Keratinocyte (primary cell): ENCODE measurements around the gene SLC38A3. TPM values are rescaled to one million over a fixed set of nuclear protein-coding genes. Genes with fewer than 3 reads are reported as not detected.

ENCODE experiments used
- DNase-seq: peaks from one replicate; pipeline ENCODE4 v3.0.0-alpha.2; 2011; ENCODE audit warnings: low read depth, missing footprints, low spot score
- FAIRE-seq: peaks from 2 replicates; lab custom pipeline; 2011; peaks lifted over from hg19 to GRCh38; lab: Jason Lieb, UNC
- H2AFZ ChIP-seq: 2 replicates; pipeline ENCODE4 v1.6.0; 2012; ENCODE audit warnings: low read length, control low read depth, inconsistent platforms; ENCODE audit not compliant: control insufficient read depth
- H3K27ac ChIP-seq: 2 replicates; pipeline ENCODE4 v1.5.1; 2011; ENCODE audit warnings: low read length; ENCODE audit not compliant: control insufficient read depth, insufficient read depth
- H3K27me3 ChIP-seq: 3 replicates; pipeline ENCODE4 v1.6.0; 2011; ENCODE audit warnings: low read length; ENCODE audit not compliant: control insufficient read depth, insufficient read depth; ENCODE audit errors: extremely low read depth
- H3K36me3 ChIP-seq, 2 experiments: 2 replicates in 1 of 2; 3 replicates in 1 of 2; pipeline ENCODE4 v1.5.1; 2011; ENCODE audit warnings: low read length in 2 of 2, mild to moderate bottlenecking in 1 of 2; ENCODE audit not compliant: control insufficient read depth in 2 of 2, insufficient read depth in 2 of 2; ENCODE audit errors: extremely low read depth in 1 of 2
- H3K4me1 ChIP-seq: 3 replicates; pipeline ENCODE4 v1.5.1; 2011; ENCODE audit warnings: low read length; ENCODE audit not compliant: control insufficient read depth, insufficient read depth; ENCODE audit errors: extremely low read depth
- H3K4me2 ChIP-seq: 3 replicates; pipeline ENCODE4 v1.6.0; 2011; ENCODE audit warnings: low read depth, low read length; ENCODE audit not compliant: control insufficient read depth, insufficient read depth; ENCODE audit errors: extremely low read depth
- H3K4me3 ChIP-seq, 3 experiments: fragments of 200-600 bp in 1 of 3; sonication (generic) in 1 of 3; 2 replicates in 2 of 3; 3 replicates in 1 of 3; pipeline ENCODE4 v1.5.1; 2011 to 2016; ENCODE audit warnings: low read length in 3 of 3, mild to moderate bottlenecking in 3 of 3, control low read depth in 2 of 3, inconsistent platforms in 1 of 3, low read depth in 1 of 3, mixed read lengths in 1 of 3, mixed run types in 1 of 3, moderate library complexity in 1 of 3; ENCODE audit not compliant: control insufficient read depth in 2 of 3, insufficient read depth in 2 of 3; ENCODE audit errors: extremely low read depth in 1 of 3
- H3K79me2 ChIP-seq: 2 replicates; pipeline ENCODE4 v1.6.0; 2012; ENCODE audit warnings: low read length; ENCODE audit not compliant: control insufficient read depth, insufficient read depth
- H3K9ac ChIP-seq: 3 replicates; pipeline ENCODE4 v1.6.0; 2011; ENCODE audit warnings: low read length; ENCODE audit not compliant: control insufficient read depth, insufficient read depth; ENCODE audit errors: extremely low read depth
- H3K9me1 ChIP-seq: 3 replicates; pipeline ENCODE4 v1.6.0; 2011; ENCODE audit warnings: low read length; ENCODE audit not compliant: control insufficient read depth, insufficient read depth; ENCODE audit errors: extremely low read depth
- H3K9me3 ChIP-seq: 2 replicates; pipeline ENCODE4 v1.5.1; 2012; ENCODE audit warnings: low read depth, low read length; ENCODE audit not compliant: control insufficient read depth
- H4K20me1 ChIP-seq: 3 replicates; pipeline ENCODE4 v1.6.0; 2011; ENCODE audit warnings: low read length; ENCODE audit not compliant: control insufficient read depth, insufficient read depth; ENCODE audit errors: extremely low read depth
- EZH2 ChIP-seq: IDR thresholded peaks from one replicate; pipeline ENCODE4 v1.6.1; 2012; ENCODE audit warnings: inconsistent platforms, mild to moderate bottlenecking, low read length, moderate library complexity
- dilution Hi-C: fragments of 300-500 bp; cut with MboI; formaldehyde crosslinking; loops from one replicate; pipeline ENCODE4 v1.7.0; 2020; ENCODE audit warnings: low sequenced_read_pairs; ENCODE audit not compliant: extremely low pct_ligation_motif_present
- polyA plus RNA-seq, 5 experiments: library from polyadenylated mRNA; depleted of rRNA in 3 of 5; stranded (reverse) in 3 of 5; stranded (forward) in 1 of 5; unstranded in 1 of 5; fragments of >200 nt; gene quantifications; 1 replicate in 1 of 5; 2 replicates in 3 of 5; 3 replicates in 1 of 5; pipeline versions ENCODE4 v1.2.1 to v1.2.3, GENCODE V29; 2011 to 2012; ENCODE audit warnings: missing spikeins in 2 of 5, low read depth in 1 of 5, low replicate concordance in 1 of 5
- TF ChIP-seq, protein P1 (sequence below), 3 experiments: IDR thresholded peaks in 1 of 3; conservative IDR thresholded peaks in 1 of 3; optimal IDR thresholded peaks in 1 of 3; 2 replicates in 2 of 3; 3 replicates in 1 of 3; pipeline versions ENCODE3 to v1.5.1; 2011; ENCODE audit warnings: low read length in 3 of 3, mild to moderate bottlenecking in 3 of 3, moderate library complexity in 2 of 3, control low read depth in 1 of 3, inconsistent platforms in 1 of 3; ENCODE audit not compliant: insufficient read depth in 2 of 3; ENCODE audit errors: extremely low read depth in 1 of 3

SLC38A3 gene
- polyA plus RNA-seq, 1 donor (not counting 4 experiments of a cell fraction or from before 2014, with no cell fraction given): not detected

- dilution Hi-C loops: no loop called here
- H3K4me2 ChIP-seq: peak overlapping the region; percentile 71
- no peaks in the 10 kb centered on the region for H3K27me3 ChIP-seq
- H4K20me1 ChIP-seq: no peaks in the 10 kb centered on the region
- H3K9me3 ChIP-seq: no peaks in the 10 kb centered on the region
- H3K79me2 ChIP-seq: no peaks in the 10 kb centered on the region
- peak overlapping the region; percentile 39 to 53 (median 51) for H3K4me3 ChIP-seq
- H3K36me3 ChIP-seq: peaks cover 19 to 20% of the 10 kb centered on the region in 2 experiments
- H3K9me1 ChIP-seq: no peaks in the 10 kb centered on the region
- no peak for TF ChIP-seq EZH2
- TF ChIP-seq, protein P1, sequence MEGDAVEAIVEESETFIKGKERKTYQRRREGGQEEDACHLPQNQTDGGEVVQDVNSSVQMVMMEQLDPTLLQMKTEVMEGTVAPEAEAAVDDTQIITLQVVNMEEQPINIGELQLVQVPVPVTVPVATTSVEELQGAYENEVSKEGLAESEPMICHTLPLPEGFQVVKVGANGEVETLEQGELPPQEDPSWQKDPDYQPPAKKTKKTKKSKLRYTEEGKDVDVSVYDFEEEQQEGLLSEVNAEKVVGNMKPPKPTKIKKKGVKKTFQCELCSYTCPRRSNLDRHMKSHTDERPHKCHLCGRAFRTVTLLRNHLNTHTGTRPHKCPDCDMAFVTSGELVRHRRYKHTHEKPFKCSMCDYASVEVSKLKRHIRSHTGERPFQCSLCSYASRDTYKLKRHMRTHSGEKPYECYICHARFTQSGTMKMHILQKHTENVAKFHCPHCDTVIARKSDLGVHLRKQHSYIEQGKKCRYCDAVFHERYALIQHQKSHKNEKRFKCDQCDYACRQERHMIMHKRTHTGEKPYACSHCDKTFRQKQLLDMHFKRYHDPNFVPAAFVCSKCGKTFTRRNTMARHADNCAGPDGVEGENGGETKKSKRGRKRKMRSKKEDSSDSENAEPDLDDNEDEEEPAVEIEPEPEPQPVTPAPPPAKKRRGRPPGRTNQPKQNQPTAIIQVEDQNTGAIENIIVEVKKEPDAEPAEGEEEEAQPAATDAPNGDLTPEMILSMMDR (optimal IDR thresholded peaks at IDR 0.05 in 1 of 3, IDR thresholded peaks at IDR 0.05 in 1 of 3, conservative IDR thresholded peaks at IDR 0.05 in 1 of 3; ENCODE audit: extremely low read depth in 1 of 3, insufficient read depth in 2 of 3, low read length in 3 of 3): peak in 2 of 3 experiments; percentile 67 to 92
- FAIRE-seq: no peak
- H3K27ac ChIP-seq: peak overlapping the region; percentile 56
- peaks cover 27% of the 10 kb centered on the region for H3K4me1 ChIP-seq
- no peak for DNase-seq
- H2AFZ ChIP-seq: peak overlapping the region; percentile 6
- peak overlapping the region; percentile 83 for H3K9ac ChIP-seq
Observed at GRCh38 chr3:50260027-50260941, 55.2 kb downstream of the SLC38A3 start.

DNA sequence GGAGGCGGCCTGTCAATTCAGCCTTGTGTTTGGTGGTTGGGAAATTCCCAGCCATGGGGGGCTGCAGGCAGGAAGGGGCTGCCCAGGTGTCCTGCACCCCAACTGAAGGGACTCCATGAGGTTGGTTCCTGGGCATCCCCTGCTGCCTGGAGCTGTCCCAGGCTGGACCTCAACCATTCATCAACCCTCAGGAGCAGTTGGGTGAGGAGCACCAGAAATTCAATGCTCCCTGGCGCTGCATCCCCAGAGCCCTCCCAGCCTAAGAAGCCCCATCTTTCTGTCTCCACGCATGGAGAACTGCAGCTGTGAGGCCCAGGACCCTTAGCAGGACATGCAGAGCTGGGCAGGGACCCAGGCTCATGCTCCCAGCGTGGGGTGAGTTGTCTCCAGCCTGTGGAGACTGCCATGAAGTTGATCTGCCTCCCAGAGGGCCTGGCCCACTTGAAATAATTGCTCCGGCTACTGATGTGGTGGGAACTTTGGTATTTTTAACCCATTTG lies 55.9 kb downstream of the SLC38A3 start:
- dilution Hi-C loops: no loop called here
- Histone ChIP-seq H3K9ac (no peak overlapping the region), H3K27me3 (no peaks in the 10 kb centered on the region), H3K9me1 (peaks cover 2% of the 10 kb centered on the region), H3K36me3 (peaks cover 19 to 20% of the 10 kb centered on the region in 2 experiments), H3K4me2 (peak overlapping the region; percentile 71), H3K4me3 (no peak overlapping the region), H3K27ac (no peak overlapping the region), H4K20me1 (no peaks in the 10 kb centered on the region), H3K4me1 (peaks cover 23% of the 10 kb centered on the region), H2AFZ (no peak overlapping the region), H3K79me2 (no peaks in the 10 kb centered on the region), H3K9me3 (no peaks in the 10 kb centered on the region)
- FAIRE-seq (no peak), DNase-seq (no peak)
- TF ChIP-seq, protein P1 (optimal IDR thresholded peaks at IDR 0.05 in 1 of 3, IDR thresholded peaks at IDR 0.05 in 1 of 3, conservative IDR thresholded peaks at IDR 0.05 in 1 of 3; ENCODE audit: extremely low read depth in 1 of 3, insufficient read depth in 2 of 3, low read length in 3 of 3): no peak
- TF ChIP-seq EZH2: no peak
